HUES6 (cell line): ENCODE data around the gene TOMM5.

Experiments
- H3K27ac ChIP-seq: 2 replicates; pipeline ENCODE4 v1.7.0; 2013; ENCODE audit warnings: low read depth, mild to moderate bottlenecking, low read length, inconsistent platforms
- H3K27me3 ChIP-seq: 2 replicates; pipeline ENCODE4 v1.6.1; 2013; ENCODE audit warnings: low read length; ENCODE audit not compliant: control insufficient read depth, insufficient read depth
- H3K36me3 ChIP-seq: 2 replicates; pipeline ENCODE4 v1.6.1; 2013; ENCODE audit warnings: low read length; ENCODE audit not compliant: control insufficient read depth, insufficient read depth
- H3K4me1 ChIP-seq: 2 replicates; pipeline ENCODE4 v1.6.1; 2013; ENCODE audit warnings: low read length; ENCODE audit not compliant: control insufficient read depth, insufficient read depth
- H3K4me3 ChIP-seq: 2 replicates; pipeline ENCODE4 v1.5.1; 2013; ENCODE audit warnings: low read depth, low read length
- H3K9ac ChIP-seq: one replicate; pipeline ENCODE4 v1.6.1; 2013; ENCODE audit warnings: mild to moderate bottlenecking, low read length
- H3K9me3 ChIP-seq: 2 replicates; pipeline ENCODE4 v1.6.1; 2013; ENCODE audit warnings: low read depth, low read length; ENCODE audit not compliant: control insufficient read depth, insufficient read depth

Gene TOMM5

DNA sequence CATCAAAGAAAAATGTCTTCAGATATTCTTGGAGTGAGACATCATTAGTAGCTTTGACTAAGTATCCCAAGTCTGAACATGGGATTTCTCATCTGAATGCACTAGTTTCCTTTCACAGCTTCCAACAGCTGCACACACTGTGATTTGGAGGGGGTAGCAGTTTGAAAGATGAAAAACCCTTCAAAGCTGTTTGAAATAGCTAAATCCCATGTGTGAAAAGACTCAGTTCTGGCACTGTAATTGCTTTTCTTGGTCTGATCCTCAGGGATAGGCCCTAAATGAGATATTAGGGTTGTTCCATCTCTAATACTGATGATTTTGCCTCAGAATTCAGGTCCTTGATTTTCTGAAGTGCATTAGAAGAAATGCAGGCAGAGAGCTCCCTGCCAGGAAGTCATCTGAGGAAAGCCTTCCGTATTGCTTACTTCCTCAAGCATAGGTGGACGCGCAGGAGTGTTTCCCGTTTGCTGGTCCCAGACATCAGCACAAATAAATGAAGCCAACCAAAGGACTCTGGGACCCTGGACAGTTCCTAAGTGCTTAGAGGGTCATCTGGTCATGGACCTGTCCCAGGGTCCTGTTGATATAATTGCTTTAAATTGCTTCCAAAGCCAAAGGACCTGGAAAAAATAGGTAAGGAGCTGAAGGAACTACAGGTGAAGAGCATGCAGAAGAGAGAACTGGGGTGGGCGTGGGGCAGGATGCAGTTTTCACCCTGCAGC, 32.8 kb upstream of the TOMM5 start:
- Histone ChIP-seq H3K9me3 (no peaks in the 10 kb centered on the region), H3K4me3 (no peak overlapping the region), H3K9ac (no peak overlapping the region), H3K4me1 (peaks cover 9% of the 10 kb centered on the region), H3K36me3 (no peaks in the 10 kb centered on the region), H3K27ac (no peak overlapping the region), H3K27me3 (no peaks in the 10 kb centered on the region)

DNA sequence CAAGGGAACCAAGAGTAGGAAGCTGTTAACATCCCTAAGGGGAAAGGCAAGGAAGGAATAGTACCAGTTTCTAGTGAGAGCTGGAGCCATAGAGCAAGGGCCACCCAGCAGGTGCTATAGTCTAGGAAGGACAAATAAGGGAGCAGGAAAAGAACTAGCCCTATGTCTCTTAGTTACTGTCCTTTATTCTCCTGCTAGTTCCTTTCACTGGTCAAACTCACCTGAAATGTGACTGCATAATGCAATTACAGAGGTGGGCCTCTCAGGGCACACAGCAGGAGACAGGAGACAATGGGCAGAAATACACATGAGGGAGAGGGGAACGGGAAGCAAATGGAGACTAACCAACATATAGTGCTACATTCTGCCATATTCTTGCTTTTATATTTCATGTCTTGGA, 31.7 kb upstream of the TOMM5 start:
- no peaks in the 10 kb centered on the region for H3K27me3 ChIP-seq
- H3K4me1 ChIP-seq, result peaks cover 9% of the 10 kb centered on the region
- H3K9ac ChIP-seq, result no peak overlapping the region
- H3K36me3 ChIP-seq, result no peaks in the 10 kb centered on the region
- H3K27ac ChIP-seq, result no peak overlapping the region
- no peak overlapping the region for H3K4me3 ChIP-seq
- H3K9me3 ChIP-seq, result no peaks in the 10 kb centered on the region

DNA sequence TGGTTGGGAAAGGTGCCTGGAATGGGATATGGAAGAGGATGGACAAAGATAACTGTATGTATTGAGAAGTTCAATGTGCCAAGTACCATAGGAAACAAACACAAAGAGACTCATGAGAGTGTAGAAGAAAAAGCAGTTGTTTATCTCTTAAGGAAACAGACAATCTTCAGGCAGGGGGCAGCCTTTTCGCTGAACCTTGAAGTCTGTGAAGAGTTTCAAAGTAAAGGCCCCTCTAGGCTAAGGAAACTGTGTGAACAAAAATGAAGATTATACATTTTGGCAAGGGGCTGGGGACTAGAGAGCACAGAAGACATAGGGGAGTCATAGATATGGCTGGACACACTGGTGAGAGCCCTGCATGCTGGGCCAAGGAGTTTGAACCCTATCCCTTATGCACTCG, 30.9 kb upstream of the TOMM5 start:
- no peak overlapping the region for H3K4me3 ChIP-seq
- no peaks in the 10 kb centered on the region for H3K9me3 ChIP-seq
- H3K36me3 ChIP-seq, result no peaks in the 10 kb centered on the region
- H3K27ac ChIP-seq, result no peak overlapping the region
- no peaks in the 10 kb centered on the region for H3K27me3 ChIP-seq
- H3K4me1 ChIP-seq, result peaks cover 9% of the 10 kb centered on the region
- H3K9ac ChIP-seq, result no peak overlapping the region

DNA sequence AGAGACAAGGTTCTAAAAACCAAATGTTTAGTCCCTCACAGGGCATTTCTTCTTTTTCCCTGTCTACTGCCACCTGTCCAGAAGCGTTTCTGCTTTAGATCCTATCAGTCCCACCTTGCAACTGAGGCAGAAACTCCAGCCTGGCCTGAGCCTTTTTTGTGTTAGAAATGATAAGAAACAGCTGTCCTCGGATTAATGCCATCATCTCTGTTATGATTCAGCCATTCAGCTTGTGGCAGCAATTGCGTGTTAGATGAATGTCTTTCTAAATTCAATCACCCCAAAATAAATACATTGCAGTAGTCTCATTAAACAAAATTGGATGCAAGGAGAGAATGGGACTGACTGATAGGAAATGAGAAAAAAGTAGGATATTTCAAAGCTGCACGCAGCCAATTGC, 30.1 kb upstream of the TOMM5 start:
- no peaks in the 10 kb centered on the region for H3K27me3 ChIP-seq
- no peaks in the 10 kb centered on the region for H3K36me3 ChIP-seq
- H3K4me3 ChIP-seq, result no peak overlapping the region
- no peak overlapping the region for H3K9ac ChIP-seq
- no peak overlapping the region for H3K27ac ChIP-seq
- peaks cover 9% of the 10 kb centered on the region for H3K4me1 ChIP-seq
- no peaks in the 10 kb centered on the region for H3K9me3 ChIP-seq

DNA sequence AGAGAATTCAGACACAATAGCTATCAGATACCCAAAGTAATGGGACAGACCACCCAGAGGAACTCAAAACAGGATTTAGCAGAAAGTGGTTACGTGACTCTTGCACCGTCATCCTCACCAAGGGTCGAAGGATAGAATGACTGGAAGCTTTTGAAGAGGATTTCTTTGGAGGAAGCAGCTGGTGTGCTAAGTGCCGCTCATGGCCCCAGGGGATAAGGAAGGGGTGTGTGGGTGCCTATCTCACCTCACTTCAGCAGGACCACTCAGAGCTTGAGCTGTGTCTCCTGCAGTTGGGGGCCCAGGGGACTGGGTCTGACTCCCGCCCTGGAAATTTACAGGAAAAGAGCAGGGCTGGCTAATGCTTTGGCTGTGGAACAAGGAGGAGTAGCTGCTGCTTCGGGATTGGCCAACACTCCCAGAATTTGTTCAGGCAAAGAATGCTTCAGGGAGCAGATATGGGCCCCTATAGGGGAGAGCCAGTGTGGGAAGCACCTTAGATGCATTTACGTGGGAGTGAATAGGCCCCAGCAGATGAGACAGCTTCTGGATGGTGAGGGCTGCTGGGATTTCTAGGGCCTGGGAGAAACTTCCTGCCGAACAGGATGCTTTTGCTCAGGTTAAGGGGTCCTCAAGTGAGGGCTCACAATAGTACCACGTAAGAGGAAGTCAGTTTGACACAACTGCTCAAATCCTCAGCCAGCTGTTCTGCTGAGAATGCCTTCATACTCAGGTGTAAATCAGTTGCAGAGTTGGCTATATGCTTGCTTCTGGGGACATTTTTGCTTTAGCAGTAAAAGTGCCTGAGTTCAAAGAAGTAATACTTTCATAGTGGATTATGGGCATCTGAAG, 29.1 kb upstream of the TOMM5 start:
- Histone ChIP-seq H3K9me3 (no peaks in the 10 kb centered on the region), H3K4me1 (peaks cover 9% of the 10 kb centered on the region), H3K4me3 (no peak overlapping the region), H3K9ac (no peak overlapping the region), H3K27ac (no peak overlapping the region), H3K27me3 (no peaks in the 10 kb centered on the region), H3K36me3 (no peaks in the 10 kb centered on the region)

DNA sequence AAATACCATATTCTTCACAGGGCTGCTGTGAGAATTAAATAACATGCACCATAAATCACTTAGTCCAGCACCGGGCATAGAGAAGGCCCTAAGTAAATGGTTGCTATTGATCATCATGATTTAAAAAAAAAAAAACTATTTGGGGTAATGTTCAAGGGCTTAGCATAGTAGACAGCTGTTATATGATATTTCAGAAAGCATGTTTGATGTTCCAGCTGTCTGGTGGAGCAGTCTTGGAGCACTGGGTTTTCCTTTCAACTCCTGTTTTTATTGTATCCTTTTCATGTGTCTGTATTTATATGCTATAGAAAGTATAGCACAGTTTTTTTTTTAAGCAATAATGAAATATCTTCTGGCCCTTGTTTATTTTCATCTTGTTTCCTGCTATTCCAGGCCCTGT, 28.0 kb upstream of the TOMM5 start:
- H3K9me3 ChIP-seq, result no peaks in the 10 kb centered on the region
- H3K4me1 ChIP-seq, result peaks cover 9% of the 10 kb centered on the region
- no peak overlapping the region for H3K9ac ChIP-seq
- H3K27me3 ChIP-seq, result no peaks in the 10 kb centered on the region
- H3K27ac ChIP-seq, result no peak overlapping the region
- no peaks in the 10 kb centered on the region for H3K36me3 ChIP-seq
- no peak overlapping the region for H3K4me3 ChIP-seq

DNA sequence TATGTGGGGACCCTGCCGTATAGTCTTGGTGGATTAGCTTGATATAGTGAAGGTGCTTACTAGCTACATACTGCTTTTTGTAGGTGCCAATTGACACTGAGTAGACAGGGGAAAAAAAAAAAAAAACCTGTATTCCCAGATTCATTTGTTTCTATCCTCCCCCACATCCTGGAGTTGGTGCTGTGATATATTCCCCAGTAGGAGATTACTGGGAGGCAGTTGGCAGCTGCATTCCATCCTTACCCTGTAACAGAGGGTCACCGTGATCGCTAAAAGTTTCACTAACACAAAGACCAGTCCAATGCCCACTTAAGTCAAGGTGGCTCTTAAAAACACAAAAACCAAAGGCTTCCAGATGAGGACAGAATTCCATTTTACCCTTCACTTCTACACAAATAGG, 27.4 kb upstream of the TOMM5 start:
- Histone ChIP-seq H3K4me3 (no peak overlapping the region), H3K36me3 (no peaks in the 10 kb centered on the region), H3K27me3 (no peaks in the 10 kb centered on the region), H3K27ac (no peak overlapping the region), H3K4me1 (peaks cover 9% of the 10 kb centered on the region), H3K9me3 (no peaks in the 10 kb centered on the region), H3K9ac (no peak overlapping the region)

DNA sequence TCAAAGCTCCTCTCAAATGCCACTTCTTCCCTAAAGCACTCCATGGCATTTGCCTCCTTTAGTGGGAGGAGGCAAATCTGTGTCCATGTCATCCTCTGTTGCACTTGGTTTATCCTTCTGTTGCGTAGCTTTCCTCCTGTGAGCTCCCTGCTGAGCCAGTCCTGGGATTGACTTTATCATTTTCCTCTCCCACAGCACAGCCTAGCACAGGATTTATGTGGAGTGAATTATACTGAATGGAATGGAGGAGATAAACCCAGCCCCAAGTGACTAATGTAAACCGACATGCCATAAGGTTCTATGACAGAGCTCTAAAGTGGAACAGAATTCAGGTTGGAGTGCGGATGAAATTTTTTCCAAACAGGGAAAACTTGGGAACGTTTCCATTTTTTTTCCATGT, 26.4 kb upstream of the TOMM5 start:
- Histone ChIP-seq H3K9ac (no peak overlapping the region), H3K27me3 (no peaks in the 10 kb centered on the region), H3K4me3 (no peak overlapping the region), H3K4me1 (peaks cover 5% of the 10 kb centered on the region), H3K27ac (no peak overlapping the region), H3K36me3 (no peaks in the 10 kb centered on the region), H3K9me3 (no peaks in the 10 kb centered on the region)

DNA sequence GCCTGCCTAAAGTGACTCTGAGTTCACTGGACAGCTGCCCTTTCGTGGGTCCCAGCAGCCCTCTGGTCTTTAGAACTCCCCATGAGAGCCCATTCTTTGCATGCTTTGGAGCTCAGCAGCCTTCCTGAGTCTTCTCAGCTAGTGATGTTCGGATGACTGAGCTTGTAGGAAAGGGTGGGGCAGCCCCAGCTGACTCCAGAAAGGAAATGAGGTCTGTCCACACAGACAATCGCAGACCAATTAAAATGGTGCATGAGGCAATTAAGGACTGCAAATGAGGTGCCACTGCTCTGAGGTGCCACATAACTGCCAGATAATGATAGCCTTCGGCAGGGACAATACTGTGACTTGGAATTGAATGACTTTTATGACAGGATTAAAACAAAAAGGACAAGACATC, 25.4 kb upstream of the TOMM5 start:
- no peak overlapping the region for H3K9ac ChIP-seq
- no peak overlapping the region for H3K4me3 ChIP-seq
- no peaks in the 10 kb centered on the region for H3K9me3 ChIP-seq
- no peak overlapping the region for H3K27ac ChIP-seq
- H3K36me3 ChIP-seq, result no peaks in the 10 kb centered on the region
- H3K4me1 ChIP-seq, result no peaks in the 10 kb centered on the region; the same call in 1 of the 2 replicates
- H3K27me3 ChIP-seq, result no peaks in the 10 kb centered on the region

DNA sequence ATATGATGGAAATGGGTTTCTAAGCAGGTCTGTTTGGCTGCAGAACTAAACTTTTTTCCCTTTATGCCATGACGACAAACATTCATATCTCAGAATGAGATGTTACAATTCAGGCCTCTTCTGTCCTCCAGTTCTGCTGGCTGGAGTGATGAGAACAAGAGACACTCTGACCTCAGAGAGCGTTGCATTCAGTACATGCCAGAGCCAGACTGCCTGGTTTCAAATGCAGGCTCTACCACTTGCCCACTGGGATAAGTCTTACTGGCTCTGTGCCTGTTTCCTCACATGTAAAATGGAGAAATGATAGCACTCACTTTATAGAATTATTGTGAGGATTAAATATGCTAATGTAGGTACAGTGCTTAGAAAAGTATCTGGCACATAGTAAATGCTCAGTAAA, 24.8 kb upstream of the TOMM5 start:
- no peaks in the 10 kb centered on the region; the same call in 1 of the 2 replicates for H3K4me1 ChIP-seq
- H3K27me3 ChIP-seq, result no peaks in the 10 kb centered on the region
- H3K27ac ChIP-seq, result no peak overlapping the region
- H3K9ac ChIP-seq, result no peak overlapping the region
- H3K9me3 ChIP-seq, result no peaks in the 10 kb centered on the region
- no peaks in the 10 kb centered on the region for H3K36me3 ChIP-seq
- H3K4me3 ChIP-seq, result no peak overlapping the region

DNA sequence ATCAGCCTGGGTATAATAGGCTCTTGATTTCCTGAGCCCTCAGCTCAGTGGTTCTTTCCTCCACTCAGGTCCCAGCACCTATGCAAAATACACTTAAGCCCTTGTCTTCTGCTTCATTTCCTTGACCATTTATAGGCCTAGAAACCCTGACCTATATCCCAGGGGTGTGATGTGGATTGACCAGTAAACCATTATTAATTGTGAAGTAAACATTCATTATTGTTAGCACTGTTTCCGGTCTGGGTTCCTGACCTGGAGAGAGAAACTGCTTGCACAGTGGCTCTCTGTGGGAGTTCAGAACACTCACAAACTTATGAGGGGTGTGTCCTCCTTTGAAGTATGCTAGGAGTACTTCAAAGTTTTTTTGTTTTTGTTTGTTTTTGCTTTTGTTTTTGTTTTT, 19.6 kb upstream of the TOMM5 start:
- Histone ChIP-seq H3K4me1 (no peaks in the 10 kb centered on the region), H3K4me3 (no peak overlapping the region), H3K9ac (no peak overlapping the region), H3K27ac (no peak overlapping the region), H3K9me3 (no peaks in the 10 kb centered on the region), H3K27me3 (no peaks in the 10 kb centered on the region), H3K36me3 (no peaks in the 10 kb centered on the region)
